MM.1S (cell line): ENCODE results near the gene MYLK.

ENCODE experiments used
- DNase-seq: peaks from one replicate; pipeline ENCODE4 v3.0.0-alpha.2; 2015
- H2AFZ ChIP-seq: fragments of 300-600 bp; sonication (generic); 2 replicates; pipeline ENCODE4 v1.6.0; 2016; ENCODE audit warnings: antibody characterized with exemption, low read length
- H3F3A ChIP-seq: fragments of 300-600 bp; sonication (generic); 2 replicates; pipeline ENCODE4 v1.6.1; 2016; ENCODE audit warnings: mild to moderate bottlenecking, antibody characterized with exemption, low read length, moderate library complexity, mixed read lengths; ENCODE audit not compliant: insufficient read depth
- H3K27ac ChIP-seq: fragments of 300-600 bp; sonication (generic); 2 replicates; pipeline ENCODE4 v1.5.1; 2016; ENCODE audit warnings: mild to moderate bottlenecking, low read length
- H3K27me3 ChIP-seq: fragments of 300-600 bp; sonication (generic); replicated peaks from 2 replicates; pipeline ENCODE4 v1.6.0; 2016; ENCODE audit warnings: low read length; ENCODE audit not compliant: insufficient read depth
- H3K36me3 ChIP-seq: fragments of 300-600 bp; sonication (generic); replicated peaks from 2 replicates; pipeline ENCODE4 v1.6.1; 2016; ENCODE audit warnings: mild to moderate bottlenecking, low read length, mixed read lengths; ENCODE audit not compliant: insufficient read depth
- H3K4me1 ChIP-seq: fragments of 300-600 bp; sonication (generic); 2 replicates; pipeline ENCODE4 v1.6.1; 2016; ENCODE audit warnings: low read length, mixed read lengths
- H3K4me2 ChIP-seq: fragments of 300-600 bp; sonication (generic); 2 replicates; pipeline ENCODE4 v1.6.0; 2016; ENCODE audit warnings: low read depth, low read length
- H3K4me3 ChIP-seq: fragments of 300-600 bp; sonication (generic); 2 replicates; pipeline ENCODE4 v1.5.1; 2016; ENCODE audit warnings: low read length, mixed read lengths
- H3K79me2 ChIP-seq: fragments of 300-600 bp; sonication (generic); 2 replicates; pipeline ENCODE4 v1.6.1; 2016; ENCODE audit warnings: mixed run types, low read length, mixed read lengths
- H3K9ac ChIP-seq: fragments of 300-600 bp; sonication (generic); 2 replicates; pipeline ENCODE4 v1.6.1; 2016; ENCODE audit warnings: low read length, mixed read lengths
- H3K9me2 ChIP-seq: fragments of 300-600 bp; sonication (generic); replicated peaks from 2 replicates; pipeline ENCODE4 v1.6.1; 2016; ENCODE audit warnings: mild to moderate bottlenecking, low read length, mixed read lengths; ENCODE audit not compliant: insufficient read depth
- H3K9me3 ChIP-seq: fragments of 300-600 bp; sonication (generic); replicated peaks from 2 replicates; pipeline ENCODE4 v1.6.1; 2016; ENCODE audit warnings: mild to moderate bottlenecking, low read length, mixed read lengths; ENCODE audit not compliant: insufficient read depth
- H4K20me1 ChIP-seq: fragments of 300-600 bp; sonication (generic); 2 replicates; pipeline ENCODE4 v1.6.1; 2016; ENCODE audit warnings: mild to moderate bottlenecking, low read length, moderate library complexity, mixed read lengths; ENCODE audit not compliant: insufficient read depth
- EZH2 ChIP-seq: fragments of 300-600 bp; sonication (generic); optimal IDR thresholded peaks from 2 replicates; pipeline ENCODE3; 2017; ENCODE audit warnings: low read depth, mild to moderate bottlenecking, antibody characterized with exemption, low read length, mixed read lengths
- EZH2phosphoT487 ChIP-seq: fragments of 300-600 bp; sonication (generic); IDR thresholded peaks from 2 replicates; pipeline ENCODE4 v1.6.1; 2018; ENCODE audit warnings: antibody characterized with exemption, low read length
- TF ChIP-seq, protein P1 (sequence below): fragments of 300-600 bp; sonication (generic); IDR thresholded peaks from 2 replicates; pipeline ENCODE4 v1.5.1; 2016; ENCODE audit warnings: antibody characterized with exemption, low read length, mixed read lengths

MYLK gene

GRCh38 chr3:123576122-123576521 is 308.0 kb downstream of the MYLK start:
- no peaks in the 10 kb centered on the region for H3K9me3 ChIP-seq
- H3K36me3 ChIP-seq, result 0 out of 2 replicates have a peak, but pooled peaks cover 8% of the 10 kb centered on the region
- H3K4me2 ChIP-seq, result no peak overlapping the region
- H3K27ac ChIP-seq, result no peak overlapping the region
- no peaks in the 10 kb centered on the region for H3K4me1 ChIP-seq
- no peaks in the 10 kb centered on the region for H3K9me2 ChIP-seq
- H3K27me3 ChIP-seq, result no peaks in the 10 kb centered on the region
- TF ChIP-seq, protein P1, sequence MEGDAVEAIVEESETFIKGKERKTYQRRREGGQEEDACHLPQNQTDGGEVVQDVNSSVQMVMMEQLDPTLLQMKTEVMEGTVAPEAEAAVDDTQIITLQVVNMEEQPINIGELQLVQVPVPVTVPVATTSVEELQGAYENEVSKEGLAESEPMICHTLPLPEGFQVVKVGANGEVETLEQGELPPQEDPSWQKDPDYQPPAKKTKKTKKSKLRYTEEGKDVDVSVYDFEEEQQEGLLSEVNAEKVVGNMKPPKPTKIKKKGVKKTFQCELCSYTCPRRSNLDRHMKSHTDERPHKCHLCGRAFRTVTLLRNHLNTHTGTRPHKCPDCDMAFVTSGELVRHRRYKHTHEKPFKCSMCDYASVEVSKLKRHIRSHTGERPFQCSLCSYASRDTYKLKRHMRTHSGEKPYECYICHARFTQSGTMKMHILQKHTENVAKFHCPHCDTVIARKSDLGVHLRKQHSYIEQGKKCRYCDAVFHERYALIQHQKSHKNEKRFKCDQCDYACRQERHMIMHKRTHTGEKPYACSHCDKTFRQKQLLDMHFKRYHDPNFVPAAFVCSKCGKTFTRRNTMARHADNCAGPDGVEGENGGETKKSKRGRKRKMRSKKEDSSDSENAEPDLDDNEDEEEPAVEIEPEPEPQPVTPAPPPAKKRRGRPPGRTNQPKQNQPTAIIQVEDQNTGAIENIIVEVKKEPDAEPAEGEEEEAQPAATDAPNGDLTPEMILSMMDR, result no peak
- TF ChIP-seq EZH2phosphoT487 (no peak), EZH2 (no peak)
- H3F3A ChIP-seq, result no peaks in the 10 kb centered on the region
- no peak overlapping the region for H3K9ac ChIP-seq
- H2AFZ ChIP-seq, result no peak overlapping the region
- no peaks in the 10 kb centered on the region for H4K20me1 ChIP-seq
- no peak overlapping the region for H3K4me3 ChIP-seq
- H3K79me2 ChIP-seq, result peaks cover 4% of the 10 kb centered on the region; the same call in 1 of the 2 replicates
- no peak for DNase-seq

DNA sequence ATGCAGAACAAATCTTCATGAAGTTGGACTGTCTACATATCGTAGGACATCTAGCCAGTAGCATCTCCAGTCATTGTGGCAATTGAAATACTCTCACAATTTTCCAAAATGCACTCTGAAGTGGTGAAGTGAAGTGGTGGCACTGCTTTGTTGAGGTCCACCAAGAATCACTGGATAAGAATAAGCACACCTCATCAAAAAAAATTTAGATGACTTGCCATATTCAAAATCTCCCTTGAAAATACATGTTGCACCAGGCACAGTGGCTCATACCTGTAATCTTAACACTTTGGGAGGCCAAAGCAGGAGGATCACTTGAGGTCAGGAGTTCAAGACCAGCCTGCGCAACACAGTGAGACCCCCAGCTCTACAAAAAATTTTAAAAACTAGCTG is 312.2 kb downstream of the MYLK start:
- Histone ChIP-seq H3K9me3 (no peaks in the 10 kb centered on the region), H3K4me3 (no peak overlapping the region), H3K36me3 (0 out of 2 replicates have a peak, but pooled peaks cover 3% of the 10 kb centered on the region), H3K9me2 (no peaks in the 10 kb centered on the region), H3K27me3 (no peaks in the 10 kb centered on the region), H3K27ac (no peak overlapping the region), H2AFZ (no peak overlapping the region), H3K4me2 (no peak overlapping the region), H3K79me2 (0 out of 2 replicates have a peak, but pooled peaks cover 3% of the 10 kb centered on the region), H3F3A (no peaks in the 10 kb centered on the region), H3K9ac (no peak overlapping the region), H3K4me1 (no peaks in the 10 kb centered on the region), H4K20me1 (no peaks in the 10 kb centered on the region)
- DNase-seq, result no peak
- TF ChIP-seq EZH2phosphoT487, result no peak
- TF ChIP-seq, protein P1, result no peak
- TF ChIP-seq EZH2, result no peak

DNA sequence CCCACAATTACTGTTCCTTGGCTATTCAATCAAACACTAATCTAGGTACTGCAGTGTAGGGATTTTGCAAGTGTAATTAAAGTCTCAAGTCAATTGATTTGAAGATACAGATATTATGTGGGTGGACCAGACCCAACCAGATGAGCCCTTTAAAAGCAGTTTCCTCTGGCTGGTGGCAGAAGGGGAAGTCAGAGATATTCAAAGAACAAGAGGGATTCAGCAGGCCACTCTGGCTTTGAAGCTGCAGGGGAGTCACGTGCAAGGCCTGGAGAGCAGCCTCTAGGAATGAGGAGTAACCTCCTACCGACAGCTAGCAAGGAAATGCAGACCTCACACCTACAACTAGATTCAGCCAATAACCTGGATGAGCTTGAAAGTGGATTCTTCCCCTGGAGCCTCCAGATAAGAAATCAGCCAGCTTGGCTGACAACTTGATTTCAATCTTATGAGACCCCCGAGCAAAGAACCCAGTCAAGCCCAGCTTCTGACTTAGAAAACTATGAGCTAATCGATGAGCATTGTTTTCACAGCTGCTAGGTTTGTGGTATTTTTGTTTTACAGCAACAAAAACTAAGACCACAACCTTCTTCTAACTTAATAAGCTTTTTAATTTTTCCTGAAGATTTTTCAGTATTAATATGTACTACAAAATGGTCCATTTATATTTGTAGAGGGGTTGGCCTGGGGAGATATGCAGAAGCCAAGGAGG is 312.7 kb downstream of the MYLK start:
- Histone ChIP-seq H3K79me2 (0 out of 2 replicates have a peak, but pooled peaks cover 3% of the 10 kb centered on the region), H4K20me1 (no peaks in the 10 kb centered on the region), H3K9me2 (no peaks in the 10 kb centered on the region), H3K4me3 (no peak overlapping the region), H3K36me3 (0 out of 2 replicates have a peak, but pooled peaks cover 2% of the 10 kb centered on the region), H3K4me1 (no peaks in the 10 kb centered on the region), H3K27ac (no peak overlapping the region), H3K9me3 (no peaks in the 10 kb centered on the region), H3F3A (no peaks in the 10 kb centered on the region), H3K27me3 (no peaks in the 10 kb centered on the region), H3K4me2 (no peak overlapping the region), H3K9ac (no peak overlapping the region), H2AFZ (no peak overlapping the region)
- DNase-seq, result no peak
- TF ChIP-seq, protein P1, result no peak
